Ishikawa (cell line): ENCODE data around the gene ECE2.

ENCODE experiments used
- EP300 ChIP-seq: IDR thresholded peaks from 2 replicates; pipeline ENCODE4 v1.6.1; 2012; ENCODE audit warnings: borderline replicate concordance
- YY1 ChIP-seq: IDR thresholded peaks from 2 replicates; pipeline ENCODE4 v1.6.1; 2012; ENCODE audit warnings: low read depth

DNA sequence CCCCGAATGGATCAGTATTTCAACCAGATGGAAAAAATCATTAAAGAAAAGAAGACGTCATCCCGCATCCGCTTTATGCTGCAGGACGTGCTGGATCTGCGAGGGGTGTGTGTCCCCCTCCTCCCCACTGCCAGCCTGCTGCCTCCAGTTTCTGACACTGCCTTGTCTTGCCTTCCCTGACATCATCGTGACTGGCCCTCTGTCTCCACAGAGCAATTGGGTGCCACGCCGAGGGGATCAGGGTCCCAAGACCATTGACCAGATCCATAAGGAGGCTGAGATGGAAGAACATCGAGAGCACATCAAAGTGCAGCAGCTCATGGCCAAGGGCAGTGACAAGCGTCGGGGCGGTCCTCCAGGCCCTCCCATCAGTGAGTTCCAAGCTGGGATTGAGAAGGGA is 49.4 kb downstream of the ECE2 start:
- TF ChIP-seq EP300 (no peak), YY1 (no peak)
